HAP-1 (cell line): ENCODE data around the gene SLC44A1.
"Not testable (repeated sequence)": the region's sequence is repeated elsewhere in the genome, so short reads cannot be mapped to it uniquely, and the experiment has no call there.

Experiments
- DNase-seq, 2 experiments: peaks; one replicate each; pipeline ENCODE4 v3.0.0-alpha.2; 2016 to 2020; ENCODE audit warnings: low spot score in 2 of 2
- H3K27me3 ChIP-seq: fragments of 250-450 bp; sonication (Bioruptor Pico); 2 replicates; pipeline ENCODE4 v1.5.1; 2020; ENCODE audit warnings: low read depth, mild to moderate bottlenecking, moderate library complexity
- H3K36me3 ChIP-seq: fragments of 250-450 bp; sonication (Bioruptor Pico); replicated peaks from 2 replicates; pipeline ENCODE4 v1.5.1; 2020; ENCODE audit warnings: mild to moderate bottlenecking
- H3K4me1 ChIP-seq: fragments of 250-450 bp; sonication (Bioruptor Pico); 2 replicates; pipeline ENCODE4 v1.5.1; 2020; ENCODE audit warnings: mild to moderate bottlenecking
- H3K4me3 ChIP-seq: fragments of 250-450 bp; sonication (Bioruptor Pico); 2 replicates; pipeline ENCODE4 v1.5.1; 2020; ENCODE audit warnings: mild to moderate bottlenecking, moderate library complexity
- H3K9me3 ChIP-seq: fragments of 250-450 bp; sonication (Bioruptor Pico); 2 replicates; pipeline ENCODE4 v1.5.1; 2020; ENCODE audit warnings: mild to moderate bottlenecking, moderate library complexity
- in situ Hi-C: fragments of 300-500 bp; cut with MboI; formaldehyde crosslinking; loops from 3 replicates; pipeline ENCODE4 v1.14.3; 2020; ENCODE audit warnings: low sequenced_read_pairs, inconsistent platforms, mixed read lengths

Gene SLC44A1

GRCh38 chr9:105248691-105249090 is 4.2 kb downstream of the SLC44A1 start:
- Histone ChIP-seq H3K4me1 (peaks cover 21% of the 10 kb centered on the region), H3K36me3 (no peaks in the 10 kb centered on the region), H3K9me3 (no peaks in the 10 kb centered on the region), H3K4me3 (no peak overlapping the region), H3K27me3 (no peaks in the 10 kb centered on the region)
- DNase-seq: peak; percentile 10 to 82
- in situ Hi-C loops: no loop called here

GRCh38 chr9:105251133-105251532 is 6.7 kb downstream of the SLC44A1 start:
- in situ Hi-C loops: no loop called here
- no peaks in the 10 kb centered on the region for H3K27me3 ChIP-seq
- H3K36me3 ChIP-seq: no peaks in the 10 kb centered on the region
- no peaks in the 10 kb centered on the region for H3K9me3 ChIP-seq
- DNase-seq: no peak
- H3K4me1 ChIP-seq: peaks cover 17% of the 10 kb centered on the region
- H3K4me3 ChIP-seq: no peak overlapping the region

DNA sequence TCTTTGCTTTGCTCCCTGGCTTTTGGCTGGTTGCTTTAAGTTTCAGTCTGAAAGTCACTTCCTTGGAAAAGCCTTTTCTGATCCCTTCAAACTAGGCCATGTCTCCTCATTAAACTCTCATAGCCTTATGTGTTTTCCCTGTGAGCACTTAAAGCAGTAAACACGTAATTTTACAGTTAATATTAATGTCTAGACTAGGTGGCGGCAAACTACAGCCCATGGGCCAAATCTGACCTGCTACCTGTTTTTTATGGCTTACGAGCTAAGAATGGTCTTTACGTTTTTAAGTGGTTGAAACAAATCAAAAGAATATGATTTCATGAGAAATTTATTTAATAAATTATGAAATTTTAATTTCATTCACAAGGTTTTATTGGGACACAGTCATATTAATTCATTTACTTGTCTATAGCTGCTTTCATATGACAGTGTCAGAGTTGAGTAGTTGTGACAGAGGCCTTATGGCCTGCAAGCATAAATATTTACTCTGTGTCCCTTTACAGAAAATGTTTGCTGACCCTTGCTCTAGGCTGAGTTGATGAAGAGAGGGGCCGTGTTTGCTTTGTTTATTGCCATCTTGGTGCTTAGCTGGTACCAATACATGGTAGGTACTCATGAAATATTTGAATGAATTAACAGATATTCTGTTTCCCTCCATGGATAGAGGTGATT is 7.4 kb downstream of the SLC44A1 start:
- no peaks in the 10 kb centered on the region for H3K36me3 ChIP-seq
- no peak overlapping the region for H3K4me3 ChIP-seq
- in situ Hi-C loops: no loop called here
- H3K4me1 ChIP-seq: peaks cover 13% of the 10 kb centered on the region
- no peaks in the 10 kb centered on the region for H3K27me3 ChIP-seq
- no peaks in the 10 kb centered on the region for H3K9me3 ChIP-seq
- no peak for DNase-seq

DNA sequence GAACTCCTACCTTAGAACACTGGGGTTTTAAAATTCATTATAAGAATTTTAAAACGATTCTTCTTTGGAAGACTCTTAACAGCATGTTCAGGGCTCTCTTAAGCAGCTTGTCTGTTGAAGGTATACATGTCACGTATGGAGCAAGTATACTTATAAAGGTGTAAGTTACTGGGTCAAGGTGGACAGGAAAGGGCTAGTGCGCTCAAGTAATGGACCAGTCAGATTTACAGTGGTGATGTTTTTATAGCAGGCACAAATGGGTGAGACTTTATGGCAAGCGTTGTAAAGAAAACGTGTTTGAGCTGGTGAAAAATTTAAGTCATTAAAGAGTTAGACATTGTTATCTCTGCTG is 7.9 kb downstream of the SLC44A1 start:
- in situ Hi-C loops: no loop called here
- no peaks in the 10 kb centered on the region for H3K27me3 ChIP-seq
- no peaks in the 10 kb centered on the region for H3K36me3 ChIP-seq
- H3K4me1 ChIP-seq: peaks cover 13% of the 10 kb centered on the region
- no peak for DNase-seq
- no peaks in the 10 kb centered on the region for H3K9me3 ChIP-seq
- H3K4me3 ChIP-seq: no peak overlapping the region

GRCh38 chr9:105254226-105254625 is 9.8 kb downstream of the SLC44A1 start:
- Histone ChIP-seq H3K4me3 (no peak overlapping the region), H3K9me3 (no peaks in the 10 kb centered on the region), H3K4me1 (peaks cover under 1% of the 10 kb centered on the region), H3K27me3 (no peaks in the 10 kb centered on the region), H3K36me3 (no peaks in the 10 kb centered on the region)
- in situ Hi-C loops: no loop called here
- no peak for DNase-seq

- H3K4me1 ChIP-seq: no peaks in the 10 kb centered on the region
- H3K27me3 ChIP-seq: no peaks in the 10 kb centered on the region
- no peaks in the 10 kb centered on the region for H3K36me3 ChIP-seq
- DNase-seq: no peak
- no peaks in the 10 kb centered on the region for H3K9me3 ChIP-seq
- H3K4me3 ChIP-seq: no peak overlapping the region
- in situ Hi-C loops: no loop called here
Measured at GRCh38 chr9:105255421-105255820, 11.0 kb downstream of the SLC44A1 start.

GRCh38 chr9:105256569-105256968 is 12.1 kb downstream of the SLC44A1 start:
- in situ Hi-C loops, H3K4me1 ChIP-seq, H3K36me3 ChIP-seq: not testable (repeated sequence)

GRCh38 chr9:105257809-105258208 is 13.4 kb downstream of the SLC44A1 start:
- no peaks in the 10 kb centered on the region for H3K36me3 ChIP-seq
- no peak for DNase-seq
- H3K4me3 ChIP-seq: no peak overlapping the region
- H3K4me1 ChIP-seq: no peaks in the 10 kb centered on the region
- no peaks in the 10 kb centered on the region for H3K27me3 ChIP-seq
- H3K9me3 ChIP-seq: no peaks in the 10 kb centered on the region
- in situ Hi-C loops: no loop called here

More at GRCh38 chr9:105256569-105256968, 12.1 kb downstream of the SLC44A1 start:
- H3K4me3 ChIP-seq, H3K27me3 ChIP-seq, H3K9me3 ChIP-seq, DNase-seq: not testable (repeated sequence)

- no peaks in the 10 kb centered on the region for H3K27me3 ChIP-seq
- H3K4me3 ChIP-seq: no peak overlapping the region
- no peak for DNase-seq
- H3K9me3 ChIP-seq: no peaks in the 10 kb centered on the region
- H3K4me1 ChIP-seq: no peaks in the 10 kb centered on the region
- no peaks in the 10 kb centered on the region for H3K36me3 ChIP-seq
- in situ Hi-C loops: no loop called here
Measured at GRCh38 chr9:105258225-105258737, 13.8 kb downstream of the SLC44A1 start.

DNA sequence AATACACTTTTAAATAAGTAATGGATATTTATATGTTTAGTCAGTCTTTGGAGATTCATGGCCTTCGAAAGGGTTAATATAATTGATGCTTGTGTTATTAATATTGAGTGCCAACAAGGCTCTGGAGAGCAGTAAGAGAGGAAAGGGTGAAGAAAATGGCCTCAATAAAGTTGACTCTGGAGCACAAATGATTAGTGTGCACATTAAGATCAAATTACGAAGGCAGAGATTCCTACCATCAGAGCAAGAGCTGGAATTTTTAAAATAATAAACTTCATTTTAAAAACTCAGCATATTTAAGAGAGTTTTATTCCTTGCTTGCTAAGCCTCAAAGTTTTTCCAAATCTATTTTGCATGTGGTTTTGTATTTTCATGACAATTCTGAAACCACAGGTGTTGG is 14.8 kb downstream of the SLC44A1 start:
- Histone ChIP-seq H3K27me3 (no peaks in the 10 kb centered on the region), H3K9me3 (no peaks in the 10 kb centered on the region), H3K4me1 (no peaks in the 10 kb centered on the region), H3K36me3 (no peaks in the 10 kb centered on the region), H3K4me3 (no peak overlapping the region)
- no peak for DNase-seq
- in situ Hi-C loops: no loop called here

DNA sequence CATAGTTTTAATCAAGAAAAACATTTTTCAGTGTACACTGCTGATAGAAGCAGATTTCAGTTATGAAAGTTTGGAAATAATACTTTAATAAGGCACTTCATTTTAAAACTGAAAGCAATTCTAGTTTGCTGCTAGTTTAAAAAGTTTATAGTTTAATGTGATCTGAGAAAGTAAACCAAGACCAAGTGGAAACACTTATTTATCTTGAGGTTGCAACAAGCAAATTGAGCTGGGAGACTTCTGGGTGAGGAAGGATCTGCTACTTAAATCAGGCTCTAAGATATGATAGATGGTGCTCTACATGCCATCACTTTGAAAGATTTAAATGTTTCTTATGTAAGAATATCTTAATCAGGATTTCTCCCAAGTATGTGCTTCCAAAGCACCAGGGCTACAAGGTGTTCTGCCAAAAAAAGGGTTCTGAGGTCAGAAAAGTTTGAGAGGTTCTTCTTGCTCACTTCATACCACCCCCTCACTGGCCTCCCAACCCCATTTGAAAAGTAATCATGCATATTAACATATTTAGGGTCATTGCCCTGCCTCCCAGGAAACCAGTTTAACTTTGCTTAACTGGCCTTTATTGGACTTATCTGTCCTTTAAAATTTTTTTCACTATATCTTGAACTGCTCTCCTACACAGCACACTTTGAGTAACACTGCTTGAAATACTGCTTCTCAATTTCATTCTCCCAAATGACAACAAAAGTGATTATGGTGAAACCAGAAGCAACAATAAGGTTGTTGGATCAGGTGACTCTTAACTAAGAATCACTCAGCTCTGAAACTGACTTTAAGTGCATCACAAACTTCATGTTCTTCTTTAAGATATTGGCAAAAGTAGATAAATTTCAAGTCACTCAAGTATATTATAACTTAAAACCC is 15.5 kb downstream of the SLC44A1 start:
- no peaks in the 10 kb centered on the region for H3K4me1 ChIP-seq
- in situ Hi-C loops: no loop called here
- DNase-seq: no peak
- no peaks in the 10 kb centered on the region for H3K27me3 ChIP-seq
- no peaks in the 10 kb centered on the region for H3K36me3 ChIP-seq
- no peak overlapping the region for H3K4me3 ChIP-seq
- no peaks in the 10 kb centered on the region for H3K9me3 ChIP-seq

- Histone ChIP-seq H3K9me3 (no peaks in the 10 kb centered on the region), H3K4me3 (no peak overlapping the region), H3K4me1 (no peaks in the 10 kb centered on the region), H3K27me3 (no peaks in the 10 kb centered on the region), H3K36me3 (no peaks in the 10 kb centered on the region)
- no peak for DNase-seq
- in situ Hi-C loops: no loop called here
Measured at GRCh38 chr9:105262497-105262896, 18.0 kb downstream of the SLC44A1 start.

DNA sequence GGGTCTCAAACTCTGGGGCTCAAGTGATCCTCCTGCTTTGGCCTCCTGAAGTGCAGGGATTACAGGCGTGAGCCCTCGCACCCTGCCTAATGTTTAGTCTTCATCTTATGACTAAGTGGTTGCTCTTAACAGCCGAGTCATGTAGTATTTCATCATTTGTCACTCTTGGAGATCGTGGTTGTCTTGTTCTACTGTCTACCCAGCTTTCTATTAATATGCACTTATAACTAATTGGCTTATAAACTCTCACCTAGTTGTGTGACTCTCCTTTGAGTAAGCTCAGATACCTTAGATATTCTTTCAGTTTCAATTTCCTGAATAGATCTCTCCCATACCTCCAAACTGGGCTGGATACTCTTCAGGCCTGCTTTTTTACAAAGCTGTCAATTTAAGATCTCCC is 19.9 kb downstream of the SLC44A1 start:
- Histone ChIP-seq H3K9me3 (no peaks in the 10 kb centered on the region), H3K4me3 (no peak overlapping the region), H3K4me1 (no peaks in the 10 kb centered on the region), H3K27me3 (no peaks in the 10 kb centered on the region), H3K36me3 (no peaks in the 10 kb centered on the region)
- in situ Hi-C loops: no loop called here
- DNase-seq: no peak

GRCh38 chr9:105268254-105268653 is 23.8 kb downstream of the SLC44A1 start:
- H3K4me3 ChIP-seq, H3K27me3 ChIP-seq, H3K9me3 ChIP-seq, H3K36me3 ChIP-seq, DNase-seq, in situ Hi-C loops, H3K4me1 ChIP-seq: not testable (repeated sequence)
